Loucy (cell line): ENCODE results near the gene ABLIM2.

Experiments used
- CTCF ChIP-seq: fragments of 200-600 bp; sonication (generic); conservative IDR thresholded peaks from 2 replicates; pipeline ENCODE4 v1.5.1; 2014; ENCODE audit warnings: mild to moderate bottlenecking, antibody characterized with exemption, low read length
- EZH2phosphoT487 ChIP-seq: fragments of 200-600 bp; IDR thresholded peaks from 2 replicates; pipeline ENCODE4 v1.6.1; 2018; ENCODE audit warnings: antibody characterized with exemption, mild to moderate bottlenecking, moderate library complexity, borderline replicate concordance

GRCh38 chr4:8107146-8107657 lies 51.4 kb downstream of the ABLIM2 start:
- TF ChIP-seq CTCF (no peak), EZH2phosphoT487 (no peak)
